Liver (tissue), 3 donors: Measurements from ENCODE around the gene ZMYND8.

Source experiments
- ATF3 ChIP-seq: IDR thresholded peaks from 2 replicates; pipeline ENCODE4 v1.6.1; 2016; ENCODE audit warnings: antibody characterized with exemption
- CTCF ChIP-seq: fragments of 150-350 bp; IDR thresholded peaks from 2 replicates; pipeline ENCODE4 v1.5.1; 2017; ENCODE audit warnings: improper control_type of control experiment, low read depth, low read length; ENCODE audit not compliant: missing input control
- EGR1 ChIP-seq, 2 donors: IDR thresholded peaks; 2 replicates each; pipeline ENCODE4 v1.6.1; 2016 to 2018; ENCODE audit warnings: antibody characterized with exemption in 2 of 2, low read depth in 2 of 2
- MAX ChIP-seq: IDR thresholded peaks from 2 replicates; pipeline ENCODE4 v1.6.1; 2016; ENCODE audit warnings: antibody characterized with exemption
- RAD21 ChIP-seq, 2 donors: IDR thresholded peaks; 2 replicates each; pipeline ENCODE4 v1.6.1; 2016; ENCODE audit warnings: antibody characterized with exemption in 2 of 2, mild to moderate bottlenecking in 2 of 2
- SP1 ChIP-seq: IDR thresholded peaks from 2 replicates; pipeline ENCODE4 v1.6.1; 2018; ENCODE audit warnings: antibody characterized with exemption, mild to moderate bottlenecking
- YY1 ChIP-seq: IDR thresholded peaks from 2 replicates; pipeline ENCODE4 v1.6.1; 2016; ENCODE audit warnings: antibody characterized with exemption, mild to moderate bottlenecking
- donor health status: healthy.
- donor health status: healthy.

GRCh38 chr20:47396762-47397476 lies 40.4 kb upstream of the ZMYND8 start:
- TF ChIP-seq CTCF (no peak), MAX (no peak), ATF3 (no peak), SP1 (no peak), EGR1 (IDR thresholded peaks at IDR 0.05; ENCODE audit: low read depth in 2 of 2) (no peak), RAD21 (IDR thresholded peaks at IDR 0.05) (peak in 1 of 2 donors; percentile 7), YY1 (peak; percentile 43)
